ENCODE results near the gene WFDC9. TPM values are rescaled to one million over a fixed set of nuclear protein-coding genes. Genes with fewer than 3 reads are reported as not detected.
"Not testable (repeated sequence)": the region's sequence is repeated elsewhere in the genome, so short reads cannot be mapped to it uniquely, and the experiment has no call there.

WFDC9 gene
- polyA plus RNA-seq, 3 donors from 2014 or later: not detected

DNA sequence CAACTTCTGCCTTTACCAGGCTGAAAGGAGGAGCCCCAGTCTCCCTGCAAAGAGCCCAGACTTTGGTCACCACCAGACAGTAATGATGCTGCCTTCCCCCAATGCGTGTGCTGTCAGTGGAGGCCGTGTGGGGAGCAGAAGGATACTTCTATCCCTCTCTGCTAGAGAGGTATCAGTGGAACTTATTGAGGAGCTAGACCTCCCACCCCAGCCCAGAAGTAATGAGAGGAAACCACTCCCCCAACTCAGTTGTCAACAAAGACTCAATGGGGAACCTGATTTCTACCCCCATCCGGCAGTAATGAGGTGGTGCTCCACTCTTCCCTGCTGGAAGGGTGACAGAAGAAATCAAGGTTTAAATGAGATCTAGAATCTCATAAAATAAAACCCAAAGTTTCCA lies 47.6 kb downstream of the WFDC9 start:
- Mint-ChIP-seq H3K27me3 (ENCODE audit: low read depth in 3 of 3) (peaks cover 0 to 3% (median 0%) of the 10 kb centered on the region in 3 donors), H3K27ac (no peak overlapping the region)

GRCh38 chr20:45581702-45582101 lies 49.4 kb downstream of the WFDC9 start:
- Mint-ChIP-seq H3K27me3 (ENCODE audit: low read depth in 3 of 3) (peaks cover 0 to 1% (median 0%) of the 10 kb centered on the region in 3 donors), H3K9me3 (no peaks in the 10 kb centered on the region), H3K27ac (no peak overlapping the region), H3K4me3 (no peak overlapping the region), H3K4me1 (no peaks in the 10 kb centered on the region), H3K36me3 (no peaks in the 10 kb centered on the region)
- DNase-seq: no peak

More for the DNA sequence above, 47.6 kb downstream of the WFDC9 start:
- Mint-ChIP-seq H3K9me3 (no peaks in the 10 kb centered on the region), H3K36me3 (no peaks in the 10 kb centered on the region), H3K4me3 (no peak overlapping the region), H3K4me1 (no peaks in the 10 kb centered on the region)
- no peak for DNase-seq

DNA sequence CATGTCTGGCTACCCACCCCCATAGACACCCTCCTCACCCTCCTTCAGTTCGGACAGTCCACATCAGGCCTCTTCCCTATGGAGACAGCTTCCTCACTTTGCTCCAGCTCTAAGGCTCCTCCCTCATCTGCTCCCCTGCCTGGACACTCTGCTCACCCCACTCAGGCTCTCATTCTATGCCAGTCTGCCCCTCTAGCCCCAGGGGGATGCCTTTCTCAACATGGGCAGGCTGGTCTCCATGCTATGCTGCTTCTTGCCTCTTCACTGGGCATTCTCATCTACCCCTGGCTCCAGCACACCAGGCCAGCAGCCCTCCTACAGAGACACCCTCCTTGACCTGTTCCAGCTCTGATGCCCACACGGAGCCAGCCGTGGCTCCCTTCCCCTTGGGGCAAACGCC lies 51.9 kb downstream of the WFDC9 start, which contains the start of gene WFDC8:
Gene WFDC8 (minus strand): TSS at position 101 of the 400 bp plus-strand sequence. CDS start 37 bp downstream, at position 64.
- DNase-seq: no peak
- H3K9me3 Mint-ChIP-seq: no peaks in the 10 kb centered on the region
- H3K27me3 Mint-ChIP-seq (ENCODE audit: low read depth in 3 of 3): peaks cover 1 to 5% (median 2%) of the 10 kb centered on the region in 3 donors
- H3K36me3 Mint-ChIP-seq: no peaks in the 10 kb centered on the region
- no peaks in the 10 kb centered on the region for H3K4me1 Mint-ChIP-seq
- no peak within 1 kb of the TSS for H3K27ac Mint-ChIP-seq
- H3K4me3 Mint-ChIP-seq: no peak within 1 kb of the TSS

DNA sequence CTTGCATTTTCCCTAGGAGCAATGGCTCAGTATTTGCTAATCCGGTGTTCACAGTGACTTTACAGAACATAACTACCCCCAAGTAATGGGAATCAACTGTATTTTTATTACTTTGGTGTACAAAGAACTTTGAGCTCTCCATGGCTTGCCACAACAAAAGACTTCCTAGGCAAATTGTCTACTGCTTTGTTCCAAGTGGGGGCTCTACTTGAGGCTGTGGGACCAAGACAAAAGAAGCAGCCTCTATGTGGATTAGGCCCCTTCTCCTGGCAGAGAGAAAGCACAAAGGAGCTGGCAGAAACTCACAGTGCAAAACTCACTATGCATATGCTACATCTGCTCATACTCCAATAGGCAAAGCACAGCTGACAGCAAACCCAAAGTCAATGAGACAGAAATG lies 52.9 kb downstream of the WFDC9 start:
- no peak overlapping the region for H3K4me3 Mint-ChIP-seq
- H3K4me1 Mint-ChIP-seq: no peaks in the 10 kb centered on the region
- H3K27me3 Mint-ChIP-seq (ENCODE audit: low read depth in 3 of 3): peaks cover 1 to 7% (median 5%) of the 10 kb centered on the region in 3 donors
- H3K36me3 Mint-ChIP-seq: no peaks in the 10 kb centered on the region
- no peak for DNase-seq
- H3K9me3 Mint-ChIP-seq: no peaks in the 10 kb centered on the region
- no peak overlapping the region for H3K27ac Mint-ChIP-seq

- no peaks in the 10 kb centered on the region for H3K36me3 Mint-ChIP-seq
- no peak overlapping the region for H3K27ac Mint-ChIP-seq
- DNase-seq: no peak
- H3K4me1 Mint-ChIP-seq: no peaks in the 10 kb centered on the region
- H3K9me3 Mint-ChIP-seq: no peaks in the 10 kb centered on the region
- peaks cover 3 to 13% (median 7%) of the 10 kb centered on the region in 3 donors for H3K27me3 Mint-ChIP-seq (ENCODE audit: low read depth in 3 of 3)
- no peak overlapping the region for H3K4me3 Mint-ChIP-seq
These were observed 54.1 kb downstream of the WFDC9 start for GRCh38 chr20:45576995-45577394.

DNA sequence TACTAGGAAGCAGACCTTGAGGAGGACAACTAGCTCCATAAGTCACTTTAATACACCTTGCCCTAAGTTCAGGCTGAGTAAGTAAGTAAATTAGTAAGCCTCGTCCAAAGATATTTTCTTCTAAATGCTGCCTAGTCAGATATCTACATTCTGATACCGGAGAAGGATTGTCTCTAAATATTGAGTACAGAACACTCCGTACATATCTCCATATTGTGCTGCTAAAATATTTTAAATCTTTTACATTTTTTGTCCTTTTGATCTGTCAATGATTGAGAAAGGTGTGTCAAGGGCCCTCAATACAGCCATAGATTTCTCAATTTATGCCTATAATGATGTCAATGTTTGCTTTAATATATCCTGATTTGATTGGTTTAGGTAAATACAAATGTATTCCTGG lies 55.2 kb downstream of the WFDC9 start:
- peaks cover 3 to 13% (median 13%) of the 10 kb centered on the region in 3 donors for H3K27me3 Mint-ChIP-seq (ENCODE audit: low read depth in 3 of 3)
- H3K4me3 Mint-ChIP-seq: no peak overlapping the region
- no peak overlapping the region for H3K27ac Mint-ChIP-seq
- no peaks in the 10 kb centered on the region for H3K4me1 Mint-ChIP-seq
- H3K36me3 Mint-ChIP-seq: no peaks in the 10 kb centered on the region
- DNase-seq: no peak
- H3K9me3 Mint-ChIP-seq: no peaks in the 10 kb centered on the region

DNA sequence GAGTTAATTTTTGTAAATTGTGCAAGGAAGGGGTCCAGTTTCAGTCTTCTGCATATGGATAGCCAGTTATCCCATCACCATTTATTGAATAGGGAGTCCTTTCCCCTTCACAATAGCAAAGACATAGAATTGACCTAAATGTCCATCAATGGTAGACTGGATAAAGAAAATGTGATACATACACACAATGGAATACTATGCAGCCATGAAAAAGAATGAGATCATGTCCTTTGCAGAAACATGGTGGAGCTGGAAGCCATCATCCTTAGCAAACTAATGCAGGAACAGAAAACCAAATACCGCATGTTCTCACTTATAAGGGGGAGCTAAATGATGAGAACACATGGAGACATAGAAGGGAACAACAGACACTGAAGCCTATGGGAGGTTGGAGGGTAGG lies 61.4 kb downstream of the WFDC9 start:
- not testable (repeated sequence) for H3K36me3 Mint-ChIP-seq, H3K27ac Mint-ChIP-seq, H3K4me3 Mint-ChIP-seq, H3K9me3 Mint-ChIP-seq, H3K4me1 Mint-ChIP-seq, DNase-seq
- peaks cover 2 to 13% (median 8%) of the 10 kb centered on the region in 3 donors for H3K27me3 Mint-ChIP-seq (ENCODE audit: low read depth in 3 of 3)

DNA sequence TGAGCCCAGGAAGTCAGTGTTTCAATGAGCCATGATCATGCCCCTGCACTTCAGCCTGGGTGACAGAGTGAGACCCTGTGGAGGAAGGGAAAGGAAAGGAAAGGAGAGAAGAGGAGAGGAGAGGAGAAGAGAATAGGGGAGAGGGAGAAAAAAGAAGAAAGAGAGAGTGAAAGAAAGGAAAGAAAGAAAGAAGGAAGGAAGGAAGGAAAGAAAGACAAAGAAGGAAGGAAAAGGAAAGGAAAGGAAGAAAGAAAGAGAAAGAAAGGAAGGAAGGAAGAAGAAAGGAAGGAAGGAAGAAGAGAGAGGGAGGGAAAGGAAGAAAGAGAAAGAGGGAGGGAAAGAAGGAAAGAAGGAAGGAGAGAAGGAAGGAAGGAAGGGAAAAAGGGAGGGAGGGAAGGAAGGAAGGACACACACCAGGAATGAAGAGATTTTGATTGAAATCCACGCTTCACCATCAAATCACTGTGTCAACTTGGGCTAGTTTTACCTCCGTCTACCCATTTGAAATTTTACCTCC lies 66.3 kb downstream of the WFDC9 start:
- Mint-ChIP-seq H3K27me3 (ENCODE audit: low read depth in 3 of 3) (peaks cover 0 to 5% (median 4%) of the 10 kb centered on the region in 3 donors), H3K36me3 (no peaks in the 10 kb centered on the region), H3K27ac (no peak overlapping the region), H3K4me1 (no peaks in the 10 kb centered on the region), H3K4me3 (no peak overlapping the region), H3K9me3 (no peaks in the 10 kb centered on the region)
- DNase-seq: no peak

Other genes starting within 250 kb of the WFDC9 start
- 10 to 100 TPM; 11.0 to 24.5 (median 18.0) TPM for gene DBNDD2, start 223.0 kb downstream of the WFDC9 start, polyA plus RNA-seq
- 100 to 1,000 TPM; 105 to 190 (median 164) TPM for gene PIGT, start 215.1 kb downstream of the WFDC9 start, polyA plus RNA-seq
- not detected for gene WFDC2, start 161.5 kb downstream of the WFDC9 start, polyA plus RNA-seq
- gene SPINT3, start 115.7 kb downstream of the WFDC9 start, polyA plus RNA-seq: not detected
- not detected for gene WFDC6, start 91.8 kb downstream of the WFDC9 start, polyA plus RNA-seq
- gene EPPIN, start 83.9 kb downstream of the WFDC9 start, polyA plus RNA-seq: not detected
- gene WFDC8, start 52.0 kb downstream of the WFDC9 start, polyA plus RNA-seq: not detected
- not detected for gene WFDC10A, start 1.5 kb downstream of the WFDC9 start, polyA plus RNA-seq
- not detected for gene WFDC11, start 39.0 kb upstream of the WFDC9 start, polyA plus RNA-seq
- gene WFDC13, start 70.8 kb upstream of the WFDC9 start, polyA plus RNA-seq: not detected
- gene WFDC10B, start 73.7 kb upstream of the WFDC9 start, polyA plus RNA-seq: not detected
- not detected for gene SPINT4, start 91.1 kb upstream of the WFDC9 start, polyA plus RNA-seq
- gene WFDC3, start 160.6 kb upstream of the WFDC9 start, polyA plus RNA-seq: not detected
- 10 to 100 TPM; 31.2 to 33.2 (median 31.5) TPM for gene DNTTIP1, start 160.7 kb upstream of the WFDC9 start, polyA plus RNA-seq
- gene UBE2C, start 181.4 kb upstream of the WFDC9 start, polyA plus RNA-seq: 1 to 10 TPM in 2 of 3 donors, not detected in 1; 1.9 to 2.0 TPM
- gene TNNC2, start 196.0 kb upstream of the WFDC9 start, polyA plus RNA-seq: under 1 TPM in 1 of 3 donors, not detected in 2; 0.77 TPM
- 1 to 10 TPM; 1.6 to 2.5 (median 2.2) TPM for gene SNX21, start 202.5 kb upstream of the WFDC9 start, polyA plus RNA-seq
- gene ACOT8, start 226.1 kb upstream of the WFDC9 start, polyA plus RNA-seq: 10 to 100 TPM; 46.9 to 83.7 (median 50.2) TPM
- 1 to 10 TPM in 2 of 3 donors, not detected in 1; 1.2 to 3.1 TPM for gene ZSWIM3, start 226.3 kb upstream of the WFDC9 start, polyA plus RNA-seq
- gene ZSWIM1, start 249.9 kb upstream of the WFDC9 start, polyA plus RNA-seq: under 1 TPM in 2 of 3 donors, not detected in 1; 0.55 to 0.68 TPM

Measured in immature natural killer cell (primary cell).